Activated CD4-positive, alpha-beta T cell treated with anti-CD3 and anti-CD28 coated beads, Interleukin-2, amount 10 ng/mL, durations not matched to agents 24 days and 14 days (primary cell): ENCODE measurements around the gene SYNE3. TPM values are rescaled to one million over a fixed set of nuclear protein-coding genes. Genes with fewer than 3 reads are reported as not detected.

Source experiments
- DNase-seq: peaks from one replicate; pipeline ENCODE4 v3.0.0; 2022
- H3K27ac Mint-ChIP-seq: one replicate; pipeline ENCODE4 v1.8.0; 2022; ENCODE audit warnings: mild to moderate bottlenecking, mixed read lengths
- H3K27me3 Mint-ChIP-seq: one replicate; pipeline ENCODE4 v1.8.0; 2022; ENCODE audit warnings: mixed read lengths
- H3K36me3 Mint-ChIP-seq: one replicate; pipeline ENCODE4 v1.8.0; 2022; ENCODE audit warnings: low read depth, mild to moderate bottlenecking, mixed read lengths
- H3K4me1 Mint-ChIP-seq: one replicate; pipeline ENCODE4 v1.8.0; 2021; ENCODE audit warnings: mixed read lengths
- H3K4me3 Mint-ChIP-seq: one replicate; pipeline ENCODE4 v1.8.0; 2022; ENCODE audit warnings: mild to moderate bottlenecking, moderate library complexity, mixed read lengths
- H3K9me3 Mint-ChIP-seq: one replicate; pipeline ENCODE4 v1.8.0; 2021; ENCODE audit warnings: mixed read lengths
- intact Hi-C: fragments of 100-400 bp; cut with micrococcal nuclease; formaldehyde crosslinking; loops from one replicate; pipeline ENCODE4 v1.15.1; 2023
- total RNA-seq: library from RNA; stranded (reverse); gene quantifications from 2 replicates; pipeline ENCODE4 v1.2.3, GENCODE V29; 2022

Gene SYNE3
- total RNA-seq, 1 donor from 2014 or later, result 46.3 TPM

DNA sequence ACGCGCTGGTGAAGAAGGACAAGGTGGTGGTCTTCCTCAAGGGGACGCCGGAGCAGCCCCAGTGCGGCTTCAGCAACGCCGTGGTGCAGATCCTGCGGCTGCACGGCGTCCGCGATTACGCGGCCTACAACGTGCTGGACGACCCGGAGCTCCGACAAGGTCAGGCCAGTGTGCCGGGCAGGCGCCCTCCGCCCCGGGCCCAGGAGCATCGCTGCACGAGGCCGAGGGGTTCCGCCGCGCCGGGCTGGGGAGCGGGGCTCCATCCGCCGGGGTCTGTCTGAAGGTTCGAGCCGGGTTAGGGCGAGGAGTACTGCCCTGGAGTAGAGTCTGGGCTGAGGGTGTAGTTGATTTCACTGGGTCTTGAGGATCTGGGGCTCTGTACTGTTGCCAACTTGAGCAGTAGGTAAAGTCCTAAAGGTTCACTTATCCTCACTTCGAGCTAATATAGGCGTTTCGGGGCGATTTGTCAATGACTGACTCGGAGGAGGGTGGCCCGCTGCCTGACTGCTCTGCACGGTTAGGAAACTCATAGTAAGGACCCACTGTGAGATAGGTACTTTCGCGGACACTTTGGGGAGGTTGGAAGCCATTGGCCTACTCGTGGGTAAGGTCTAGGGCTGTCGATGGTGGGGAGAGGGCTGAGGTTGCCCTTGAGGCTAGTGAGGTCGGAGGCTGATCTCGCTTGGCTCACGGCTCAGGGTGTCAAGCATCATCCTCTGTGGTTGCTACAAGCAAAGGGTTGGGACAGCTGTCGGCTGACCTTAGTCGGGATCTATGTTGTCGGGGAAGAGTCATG, 19.0 kb upstream of the SYNE3 start:
- peak; percentile 73 for DNase-seq
- Mint-ChIP-seq H3K27me3 (no peaks in the 10 kb centered on the region), H3K36me3 (peaks cover 33% of the 10 kb centered on the region), H3K4me1 (peaks cover 46% of the 10 kb centered on the region), H3K27ac (peak overlapping the region; percentile 90), H3K9me3 (no peaks in the 10 kb centered on the region), H3K4me3 (peak overlapping the region; percentile 91)
- intact Hi-C loops, result loop anchor here (10.0 kb wide), 1 partner anchor 969 kb away; the partner anchor contains the start of gene PAPOLA

DNA sequence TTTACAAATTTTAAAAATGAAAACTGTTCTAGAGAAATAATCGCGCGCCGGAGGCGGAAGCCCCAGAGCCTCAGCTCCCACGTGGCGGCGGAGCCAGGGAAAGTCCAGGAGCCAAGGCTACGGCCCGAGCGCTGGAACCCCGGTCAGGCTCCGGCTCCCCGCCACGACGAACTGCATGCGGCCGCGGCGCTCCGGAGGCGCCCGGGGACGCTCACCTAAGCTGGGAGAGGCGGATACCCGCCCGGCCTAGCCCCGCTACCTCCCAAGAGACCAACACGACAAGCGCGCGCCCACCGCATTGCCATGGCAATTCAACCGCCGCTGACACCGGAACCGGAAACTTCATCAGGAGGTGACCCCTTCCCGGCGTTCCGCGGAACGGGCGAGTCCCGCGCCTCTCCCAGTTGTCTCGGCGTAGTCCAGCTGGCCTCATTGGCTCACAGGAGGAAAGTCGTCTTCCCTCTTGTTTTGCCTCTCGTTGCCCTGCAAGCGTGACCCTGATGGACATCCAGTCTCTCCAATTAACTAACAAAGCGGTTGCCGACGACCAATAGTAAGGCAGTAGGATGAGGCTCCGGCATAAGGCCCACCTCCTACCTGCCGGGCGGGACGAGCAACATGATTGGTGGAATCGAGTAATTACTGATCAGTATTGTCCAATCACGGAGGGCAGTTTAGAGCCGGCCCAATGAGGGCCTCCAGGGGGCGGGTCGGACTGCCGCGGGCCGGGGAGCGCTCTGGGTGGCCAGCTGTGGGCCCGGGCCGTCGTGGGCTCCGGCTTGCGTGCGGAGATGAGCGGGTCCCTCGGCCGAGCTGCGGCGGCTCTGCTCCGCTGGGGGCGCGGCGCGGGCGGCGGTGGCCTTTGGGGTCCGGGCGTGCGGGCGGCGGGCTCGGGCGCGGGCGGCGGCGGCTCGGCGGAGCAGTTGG, 18.1 kb upstream of the SYNE3 start, which contains the start of gene GLRX5:
TSS of gene GLRX5 (plus strand) at position 752 of the 927 bp plus-strand sequence. CDS start at position 792, 40 bp downstream.
- no peaks in the 10 kb centered on the region for H3K9me3 Mint-ChIP-seq
- H3K36me3 Mint-ChIP-seq, result peaks cover 37% of the 10 kb centered on the region
- H3K4me1 Mint-ChIP-seq, result peaks cover 49% of the 10 kb centered on the region
- peak; percentile 99 for DNase-seq
- intact Hi-C loops, result loop anchor here (1.0 to 10.0 kb wide), 8 partner anchors 11 to 970 kb away; partner anchors contain the start of genes DICER1, PAPOLA and SYNE3
- H3K4me3 Mint-ChIP-seq, result peak within 1 kb of the TSS; percentile 91
- no peaks in the 10 kb centered on the region for H3K27me3 Mint-ChIP-seq
- H3K27ac Mint-ChIP-seq, result peak within 1 kb of the TSS; percentile 95

DNA sequence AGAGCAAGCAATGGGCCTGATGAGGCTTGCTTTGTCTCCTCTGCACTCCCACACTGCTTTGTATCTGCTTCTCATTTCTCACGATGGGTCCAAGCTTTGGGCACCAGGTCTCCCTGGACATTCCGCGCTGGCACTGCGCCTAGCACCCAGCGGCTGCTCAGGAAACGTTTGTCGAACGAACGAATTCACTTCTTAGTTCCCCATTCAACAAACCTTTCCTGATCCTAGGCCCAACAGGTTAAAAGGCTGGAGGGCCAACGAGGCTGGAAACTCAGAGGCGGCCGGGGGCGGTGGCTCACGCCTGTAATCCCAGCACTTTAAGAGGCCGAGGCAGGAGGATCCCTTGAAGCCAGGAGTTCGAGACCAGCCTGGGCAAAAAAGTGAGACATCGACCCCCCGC, 17.4 kb upstream of the SYNE3 start:
- H3K4me1 Mint-ChIP-seq, result peaks cover 52% of the 10 kb centered on the region
- peak overlapping the region; percentile 95 for H3K27ac Mint-ChIP-seq
- H3K9me3 Mint-ChIP-seq, result no peaks in the 10 kb centered on the region
- peak; percentile 70 for DNase-seq
- peak overlapping the region; percentile 91 for H3K4me3 Mint-ChIP-seq
- peaks cover 40% of the 10 kb centered on the region for H3K36me3 Mint-ChIP-seq
- H3K27me3 Mint-ChIP-seq, result no peaks in the 10 kb centered on the region
- intact Hi-C loops, result loop anchor here (1.0 to 10.0 kb wide), 8 partner anchors 11 to 971 kb away; partner anchors contain the start of genes DICER1, PAPOLA and SYNE3

DNA sequence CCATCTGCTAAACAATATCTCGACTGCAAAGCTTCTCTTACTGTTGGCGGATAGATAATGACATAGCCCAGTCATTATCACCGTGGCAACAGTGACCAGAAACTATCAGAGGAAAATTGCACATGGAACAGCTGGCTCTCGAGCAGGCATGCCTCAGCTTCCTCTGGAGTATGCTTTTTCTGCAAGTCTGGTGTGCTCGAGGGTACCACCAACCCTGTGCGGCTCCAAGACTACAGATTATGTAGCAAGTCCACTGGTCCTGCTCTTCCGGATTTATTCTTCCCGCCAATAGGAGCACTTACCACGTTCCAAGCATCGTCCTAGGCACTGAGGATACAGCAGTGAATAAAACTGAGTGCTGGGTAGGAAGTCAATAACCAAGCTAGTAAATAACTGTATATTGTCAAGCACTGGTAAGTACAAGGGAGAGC, 17.0 kb upstream of the SYNE3 start:
- peaks cover 38% of the 10 kb centered on the region for H3K36me3 Mint-ChIP-seq
- peak overlapping the region; percentile 95 for H3K27ac Mint-ChIP-seq
- DNase-seq, result peak; percentile 75
- H3K9me3 Mint-ChIP-seq, result no peaks in the 10 kb centered on the region
- no peaks in the 10 kb centered on the region for H3K27me3 Mint-ChIP-seq
- intact Hi-C loops, result loop anchor here (5.0 to 10.0 kb wide), 2 partner anchors 71 to 971 kb away; partner anchors contain the start of gene PAPOLA
- peaks cover 51% of the 10 kb centered on the region for H3K4me1 Mint-ChIP-seq
- H3K4me3 Mint-ChIP-seq, result peak overlapping the region; percentile 91

DNA sequence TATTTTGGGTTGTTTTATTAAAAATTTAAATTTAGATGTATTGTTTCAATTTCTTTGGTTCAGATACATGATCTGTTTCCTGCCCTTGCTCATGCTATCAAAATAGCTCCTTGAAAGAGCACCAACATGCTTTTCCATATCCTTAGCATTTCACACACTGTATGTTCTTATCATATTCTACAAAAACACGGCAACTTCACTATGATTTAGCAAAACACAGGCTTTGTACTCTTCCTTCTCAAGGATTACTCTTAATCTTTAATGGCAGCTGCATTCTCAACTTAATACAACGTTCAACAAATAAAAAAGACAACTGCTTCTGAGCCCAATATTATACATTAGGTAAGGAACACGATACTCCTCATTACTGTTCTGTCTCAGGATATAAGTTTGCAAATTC, 15.5 kb upstream of the SYNE3 start:
- Mint-ChIP-seq H3K4me3 (peak overlapping the region; percentile 91), H3K36me3 (peaks cover 36% of the 10 kb centered on the region), H3K4me1 (peaks cover 51% of the 10 kb centered on the region), H3K27me3 (no peaks in the 10 kb centered on the region), H3K9me3 (no peaks in the 10 kb centered on the region), H3K27ac (peak overlapping the region; percentile 72)
- no peak for DNase-seq
- intact Hi-C loops, result loop anchor here (5.0 to 10.0 kb wide), 2 partner anchors 70 to 973 kb away; partner anchors contain the start of gene PAPOLA

DNA sequence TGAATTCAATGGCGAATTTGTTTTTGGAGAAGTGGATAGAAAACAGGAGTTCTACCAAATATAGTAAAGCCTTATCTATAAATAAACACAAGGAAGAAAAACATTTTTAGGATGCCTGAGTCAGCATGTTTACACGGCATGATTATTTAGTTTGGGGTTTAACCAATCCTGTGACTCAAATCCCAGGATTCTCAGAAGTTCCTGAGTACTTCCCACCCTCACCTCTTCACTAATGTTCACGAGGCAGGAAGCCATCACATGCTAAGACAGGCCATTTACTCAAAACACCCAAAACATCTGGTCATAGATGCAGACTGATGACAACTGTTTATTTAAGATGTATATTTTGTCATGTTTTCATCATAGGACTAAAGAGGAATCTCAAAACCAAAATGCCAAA, 15.0 kb upstream of the SYNE3 start:
- Mint-ChIP-seq H3K9me3 (no peaks in the 10 kb centered on the region), H3K36me3 (peaks cover 36% of the 10 kb centered on the region), H3K27ac (no peak overlapping the region), H3K4me1 (peaks cover 50% of the 10 kb centered on the region), H3K27me3 (no peaks in the 10 kb centered on the region), H3K4me3 (peak overlapping the region; percentile 21)
- intact Hi-C loops, result loop anchor here (5.0 to 10.0 kb wide), 2 partner anchors 69 to 973 kb away; partner anchors contain the start of gene PAPOLA
- no peak for DNase-seq

DNA sequence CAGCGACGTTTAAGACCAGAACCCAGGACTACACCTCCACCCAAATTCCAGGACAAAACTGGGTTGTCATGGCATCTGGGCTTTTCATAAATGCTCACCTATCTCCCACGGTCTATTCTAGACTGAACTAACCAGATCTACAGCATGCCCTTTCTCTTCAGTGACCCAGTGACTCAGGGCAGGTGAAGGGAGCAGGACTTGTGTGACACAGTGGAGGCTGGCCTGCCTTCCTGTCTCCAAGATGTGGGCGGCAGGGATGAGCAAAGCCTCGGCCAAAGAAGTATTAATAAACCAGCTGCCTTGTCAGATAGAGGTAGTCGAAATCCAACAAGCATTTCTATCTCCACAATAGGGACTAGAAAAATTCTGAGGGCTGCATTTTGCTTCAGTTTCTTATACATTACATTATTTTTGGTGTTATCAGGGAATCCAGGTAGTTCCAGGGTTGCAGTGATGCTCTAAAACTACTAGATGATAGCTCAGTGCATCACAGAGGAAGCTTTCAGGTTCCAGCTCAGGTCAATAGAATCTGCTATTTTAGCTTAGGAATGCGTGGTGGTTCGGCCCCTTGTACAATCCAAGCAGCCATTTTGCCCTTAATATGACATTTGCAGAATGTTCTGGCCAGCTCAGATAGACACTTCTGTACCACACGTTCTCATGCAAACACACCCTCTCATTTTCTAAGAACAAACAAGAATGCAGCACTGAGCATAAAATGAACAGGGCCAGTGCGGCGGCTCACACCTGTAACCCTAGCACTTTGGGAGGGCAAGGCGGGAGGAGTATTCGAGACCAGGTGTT, 14.2 kb upstream of the SYNE3 start:
- Mint-ChIP-seq H3K4me1 (peaks cover 50% of the 10 kb centered on the region), H3K27me3 (no peaks in the 10 kb centered on the region), H3K9me3 (no peaks in the 10 kb centered on the region), H3K36me3 (peaks cover 36% of the 10 kb centered on the region), H3K27ac (peak overlapping the region; percentile 50), H3K4me3 (peak overlapping the region; percentile 20)
- intact Hi-C loops, result loop anchor here (5.0 to 10.0 kb wide), 2 partner anchors 68 to 974 kb away; partner anchors contain the start of gene PAPOLA
- no peak for DNase-seq

DNA sequence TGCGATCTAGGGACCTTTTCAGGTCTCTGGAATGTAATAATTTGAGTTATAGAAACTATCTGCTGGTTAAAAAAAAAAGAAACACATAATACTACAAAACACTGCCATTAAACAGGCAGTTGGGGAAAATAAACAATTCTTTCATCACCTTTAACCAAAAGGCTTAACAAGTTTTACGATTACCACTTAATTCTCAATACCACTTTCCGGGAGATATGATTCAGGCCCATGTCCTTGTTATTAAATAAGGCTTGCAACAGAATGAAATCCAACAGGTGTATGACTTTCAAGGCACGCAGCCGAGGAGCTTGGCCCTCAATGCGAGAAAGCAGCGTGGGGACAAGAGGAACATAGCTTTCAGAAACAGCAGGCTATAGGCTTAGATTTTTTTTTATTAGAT, 12.8 kb upstream of the SYNE3 start:
- Mint-ChIP-seq H3K4me3 (no peak overlapping the region), H3K27me3 (no peaks in the 10 kb centered on the region), H3K4me1 (peaks cover 62% of the 10 kb centered on the region), H3K36me3 (peaks cover 34% of the 10 kb centered on the region), H3K27ac (peak overlapping the region; percentile 4), H3K9me3 (no peaks in the 10 kb centered on the region)
- intact Hi-C loops, result no loop called here
- no peak for DNase-seq

DNA sequence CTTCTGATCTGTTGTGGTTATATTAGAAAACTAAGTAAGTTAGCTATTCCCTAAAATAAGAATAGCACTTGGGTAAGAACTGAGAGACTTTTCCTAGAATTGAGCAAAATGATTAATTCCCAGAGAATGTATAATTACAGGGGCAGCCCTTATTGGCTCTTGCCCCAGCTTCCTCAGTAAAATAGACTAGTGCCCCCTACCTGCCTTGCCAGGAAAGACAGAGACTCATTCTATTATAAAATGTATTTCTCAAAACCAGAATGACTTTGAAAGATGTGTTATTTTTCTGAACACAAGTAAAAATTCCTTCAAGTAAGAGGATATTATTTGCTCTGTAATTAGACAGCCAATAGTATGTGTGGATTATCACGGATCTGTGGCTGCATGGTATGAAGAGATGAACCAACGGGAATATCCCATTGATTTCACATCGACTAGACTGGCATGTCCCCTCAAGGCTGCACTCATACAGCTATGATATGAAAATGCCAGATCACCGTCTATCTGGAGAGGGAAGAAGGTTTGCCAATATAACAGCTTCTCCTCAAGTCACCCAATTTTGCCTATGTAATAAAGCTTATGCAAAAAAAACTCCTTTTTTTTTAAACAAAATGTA, 11.0 kb upstream of the SYNE3 start:
- intact Hi-C loops, result loop anchor here (1.0 to 2.0 kb wide), 3 partner anchors 11 to 85 kb away; partner anchors contain the start of gene SYNE3
- peak; percentile 87 for DNase-seq
- peak overlapping the region; percentile 77 for H3K27ac Mint-ChIP-seq
- H3K27me3 Mint-ChIP-seq, result no peaks in the 10 kb centered on the region
- peaks cover 71% of the 10 kb centered on the region for H3K4me1 Mint-ChIP-seq
- no peaks in the 10 kb centered on the region for H3K9me3 Mint-ChIP-seq
- peaks cover 23% of the 10 kb centered on the region for H3K36me3 Mint-ChIP-seq
- H3K4me3 Mint-ChIP-seq, result peak overlapping the region; percentile 61

DNA sequence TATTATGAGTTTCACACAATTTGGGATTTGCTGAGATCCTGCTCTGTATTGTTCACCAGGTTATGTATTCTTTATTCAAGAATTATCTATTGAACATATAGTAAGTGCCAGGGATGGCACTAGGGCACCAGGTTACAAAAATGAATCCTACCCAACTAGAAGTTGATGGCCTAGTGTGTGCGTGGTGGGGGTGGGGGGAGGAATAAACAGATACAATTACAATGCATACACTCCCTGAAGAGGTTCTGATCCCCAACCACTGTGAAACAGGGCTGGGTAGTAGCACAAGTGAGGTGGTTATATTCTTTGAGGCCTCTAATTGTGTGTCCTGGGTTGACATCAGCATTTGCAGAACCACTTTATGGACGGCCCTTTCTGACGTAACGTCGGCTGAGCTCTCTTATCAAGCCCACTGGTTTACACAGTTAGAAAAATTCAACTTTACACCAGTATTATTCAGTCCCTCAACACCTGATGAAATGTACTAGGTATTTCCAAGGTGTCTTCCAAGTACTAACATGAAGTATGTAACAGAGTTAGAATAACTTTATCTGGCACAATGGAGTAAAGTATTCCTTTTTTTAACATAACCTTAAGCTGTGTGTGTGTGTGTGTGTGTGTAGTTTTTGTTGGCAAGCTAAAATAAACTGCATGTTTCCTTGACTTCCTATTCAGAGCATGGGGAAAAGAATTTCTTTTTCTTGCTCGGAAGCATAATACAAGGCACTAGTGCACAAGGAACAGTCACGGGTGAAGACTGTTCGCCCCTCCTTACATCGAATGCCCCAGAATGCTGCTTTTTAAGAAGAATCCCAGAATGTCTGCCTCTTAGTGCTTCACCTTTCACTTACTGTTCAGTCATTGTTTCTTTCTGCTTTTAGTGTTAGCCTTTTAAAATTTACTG, 10.3 kb upstream of the SYNE3 start:
- Mint-ChIP-seq H3K4me3 (peak overlapping the region; percentile 61), H3K27ac (peak overlapping the region; percentile 96), H3K27me3 (no peaks in the 10 kb centered on the region), H3K4me1 (peaks cover 72% of the 10 kb centered on the region), H3K9me3 (no peaks in the 10 kb centered on the region), H3K36me3 (peaks cover 16% of the 10 kb centered on the region)
- no peak for DNase-seq
- intact Hi-C loops, result loop anchor here (1.0 to 2.0 kb wide), 3 partner anchors 10 to 84 kb away; partner anchors contain the start of gene SYNE3

DNA sequence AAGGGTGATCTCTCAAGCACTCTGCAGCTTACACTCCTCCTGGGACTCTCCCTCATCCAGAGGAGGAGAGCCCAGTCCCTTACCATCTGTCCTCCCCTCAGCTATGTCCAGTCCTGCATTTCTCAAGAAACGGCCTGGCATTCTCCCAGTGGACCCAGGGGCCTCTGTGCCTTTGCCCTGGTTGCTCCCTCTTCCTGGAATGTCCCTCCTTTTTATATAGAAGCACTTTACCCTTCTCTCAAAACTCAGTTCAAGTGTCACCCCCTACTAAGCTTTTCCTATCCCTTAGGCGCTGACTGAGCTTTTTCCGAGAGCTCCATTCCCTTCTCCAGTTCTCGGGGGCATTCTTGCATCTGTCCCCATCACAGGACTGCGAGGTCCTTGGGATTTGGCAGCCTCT, 9.5 kb upstream of the SYNE3 start:
- H3K4me3 Mint-ChIP-seq, result peak overlapping the region; percentile 47
- no peaks in the 10 kb centered on the region for H3K9me3 Mint-ChIP-seq
- intact Hi-C loops, result loop anchor here (2.0 kb wide), 1 partner anchor 13 kb away; no protein-coding TSS in a partner anchor
- peaks cover 71% of the 10 kb centered on the region for H3K4me1 Mint-ChIP-seq
- no peaks in the 10 kb centered on the region for H3K27me3 Mint-ChIP-seq
- DNase-seq, result no peak
- H3K27ac Mint-ChIP-seq, result peak overlapping the region; percentile 96
- peaks cover 11% of the 10 kb centered on the region for H3K36me3 Mint-ChIP-seq
